NCI-H2227 treated with DMSO at 0.1 percent for 48 hours (cell line): ENCODE measurements around the gene CEP85L.
"Not testable (repeated sequence)": the region's sequence is repeated elsewhere in the genome, so short reads cannot be mapped to it uniquely, and the experiment has no call there.

Experiments
- DNase-seq: peaks from one replicate; lab custom pipeline; 2025; lab: John Stamatoyannopoulos, UW

CEP85L gene

DNA sequence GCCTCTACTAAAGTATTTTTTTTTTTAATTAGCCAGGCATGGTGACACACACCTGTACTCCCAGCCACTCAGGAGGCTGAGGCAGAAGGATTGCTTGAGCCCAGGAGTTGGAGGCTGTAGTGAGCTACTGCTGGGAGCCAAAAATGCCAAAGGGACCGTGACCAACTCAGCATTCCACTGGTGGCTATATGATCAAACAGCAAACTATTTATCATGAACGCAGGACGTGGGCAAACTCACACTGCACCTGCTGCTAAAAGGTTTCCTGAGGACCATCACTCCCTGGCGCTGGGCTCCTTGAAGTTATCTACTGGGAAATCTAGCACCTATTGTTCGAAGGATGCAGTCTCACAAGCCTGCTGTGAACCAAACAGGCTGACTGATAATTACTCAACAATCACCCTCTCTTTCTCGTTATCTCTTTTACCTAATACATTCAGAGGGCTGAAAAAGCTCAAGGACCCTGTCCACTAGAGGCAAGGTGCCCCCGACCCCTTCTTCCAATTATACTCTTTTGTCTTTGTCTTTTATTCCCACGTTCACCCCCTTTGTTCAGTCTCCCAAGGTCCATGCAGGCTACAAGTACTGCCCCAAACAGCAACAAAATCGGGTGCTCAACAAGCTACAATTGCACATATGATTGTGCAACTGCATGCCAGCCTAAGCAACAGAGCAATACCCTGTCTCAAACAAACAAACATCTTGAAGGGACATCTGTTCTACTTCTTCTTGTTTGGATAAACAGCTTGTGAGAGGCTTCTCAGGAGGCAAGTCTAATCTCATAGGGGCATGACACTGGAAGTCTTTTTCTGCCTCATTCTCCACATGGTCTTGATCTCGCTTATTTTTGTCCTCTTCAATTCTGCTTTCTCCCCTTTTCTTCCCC lies 151.0 kb downstream of the CEP85L start:
- DNase-seq: no peak

DNA sequence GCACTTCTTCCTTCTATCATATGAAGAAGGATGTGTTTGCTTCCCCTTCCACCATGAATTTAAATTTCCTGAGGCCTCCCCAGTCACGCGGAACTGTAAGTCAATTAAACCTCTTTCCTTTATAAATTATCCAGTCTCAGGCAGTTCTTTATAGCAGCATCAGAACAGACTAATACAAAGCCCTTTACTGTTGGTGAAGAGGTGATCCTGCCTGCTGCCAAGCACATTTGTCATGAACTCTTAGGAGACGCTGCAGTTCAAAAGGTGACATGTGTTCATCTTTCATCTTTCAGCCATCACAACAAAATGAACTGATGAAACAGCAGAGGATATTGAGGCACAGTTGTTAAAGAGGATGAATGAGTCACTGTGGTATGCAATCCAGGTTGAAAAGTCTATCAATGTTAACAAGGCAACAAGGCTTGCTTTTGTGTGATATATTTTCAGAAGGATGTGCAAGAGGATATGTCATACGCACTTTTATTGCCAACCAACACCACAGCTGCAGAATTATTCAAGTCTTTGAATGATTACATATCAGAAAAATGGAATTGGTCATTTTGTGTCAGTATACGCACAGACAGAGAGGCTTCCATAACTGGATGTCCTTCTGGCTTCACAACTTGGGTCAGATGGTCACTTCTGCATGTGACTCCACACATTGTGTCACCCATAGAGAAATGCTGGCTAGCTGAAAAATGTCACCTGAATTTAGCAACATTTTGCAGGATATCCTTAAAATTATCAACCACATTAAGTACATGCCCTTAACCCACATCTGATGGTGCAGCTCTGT lies 155.7 kb downstream of the CEP85L start:
- no peak for DNase-seq

DNA sequence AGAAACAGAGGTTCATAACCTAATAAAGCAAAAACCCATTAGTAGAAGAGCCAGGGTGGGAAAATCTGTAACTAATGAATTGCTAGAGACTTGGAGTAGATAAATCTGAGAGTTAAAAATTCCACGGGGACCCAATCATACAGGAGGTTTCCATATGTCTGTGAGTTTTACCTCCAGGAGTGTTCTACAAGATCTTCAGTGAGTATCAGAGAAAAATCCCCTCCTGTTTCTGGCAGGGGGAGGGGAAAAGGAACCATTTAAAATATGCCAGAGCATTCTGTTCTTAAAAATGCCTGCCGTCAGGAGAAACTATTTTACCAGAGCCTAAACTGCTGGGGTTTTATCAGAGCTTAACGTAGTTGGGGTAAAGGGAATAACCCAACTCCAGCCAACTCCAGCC lies 157.3 kb downstream of the CEP85L start:
- no peak for DNase-seq

DNA sequence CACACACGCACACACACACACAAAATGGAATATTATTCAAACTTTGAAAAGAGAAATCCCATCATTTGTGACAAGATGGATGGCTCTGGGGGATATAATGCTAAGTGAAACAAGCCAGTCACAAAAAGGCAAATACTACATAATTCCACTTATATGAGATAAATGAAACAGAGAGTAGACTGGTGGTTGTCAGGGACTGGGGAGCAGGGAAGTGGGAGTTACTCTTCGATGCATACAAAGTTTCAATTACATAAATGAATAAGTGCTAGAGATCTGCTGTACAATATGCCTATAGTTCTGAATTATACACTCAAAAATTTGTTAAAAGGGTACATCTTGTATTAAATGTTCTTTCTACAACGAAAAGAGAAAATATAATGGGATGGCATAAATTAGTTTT lies 161.4 kb downstream of the CEP85L start:
- no peak for DNase-seq

DNA sequence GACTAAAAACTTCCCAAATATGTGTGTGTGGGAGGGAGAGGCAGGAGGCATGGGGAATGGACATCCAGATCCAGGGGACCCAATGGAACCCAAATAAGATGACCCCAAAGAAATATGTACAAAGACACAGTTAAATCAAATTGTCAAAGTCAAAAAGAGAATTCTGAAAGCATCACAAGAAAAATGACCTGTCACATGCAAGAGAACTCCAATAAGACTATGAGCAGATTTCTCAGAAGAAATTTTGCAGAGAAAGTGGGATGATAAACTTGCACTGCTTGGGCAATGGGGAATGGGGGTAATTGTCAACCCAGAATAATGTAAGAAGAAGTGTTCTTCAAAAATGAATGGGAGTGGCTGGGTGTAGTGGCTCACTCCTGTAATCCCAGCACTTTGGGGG lies 162.8 kb downstream of the CEP85L start:
- no peak for DNase-seq

GRCh38 chr6:118485601-118486550 lies 165.5 kb downstream of the CEP85L start:
- DNase-seq: no peak

- no peak for DNase-seq
Observed at GRCh38 chr6:118476551-118476950, 174.8 kb downstream of the CEP85L start.

DNA sequence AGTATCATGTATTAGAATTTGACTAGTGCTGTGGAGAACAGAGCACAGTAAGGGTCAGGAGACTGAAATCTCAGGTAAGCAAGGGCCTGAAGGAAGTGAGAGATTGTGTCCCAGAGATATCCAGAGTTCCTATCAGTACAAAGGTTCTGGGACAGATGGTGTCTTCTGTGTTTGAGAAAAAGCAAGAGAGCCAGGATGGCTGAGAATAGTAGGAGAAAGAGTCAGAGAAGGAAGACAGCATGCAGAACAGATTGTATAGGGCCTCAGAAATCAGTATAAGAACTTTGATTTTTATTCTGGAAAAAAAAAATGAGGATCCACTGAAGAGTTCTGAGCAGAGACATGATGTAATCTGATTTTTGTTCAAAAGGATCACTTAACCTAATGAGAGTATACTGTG lies 178.1 kb downstream of the CEP85L start:
- no peak for DNase-seq

GRCh38 chr6:118469468-118469867 lies 181.9 kb downstream of the CEP85L start:
- DNase-seq: no peak

- DNase-seq: no peak
Observed at GRCh38 chr6:118468682-118469465, 182.5 kb downstream of the CEP85L start.

DNA sequence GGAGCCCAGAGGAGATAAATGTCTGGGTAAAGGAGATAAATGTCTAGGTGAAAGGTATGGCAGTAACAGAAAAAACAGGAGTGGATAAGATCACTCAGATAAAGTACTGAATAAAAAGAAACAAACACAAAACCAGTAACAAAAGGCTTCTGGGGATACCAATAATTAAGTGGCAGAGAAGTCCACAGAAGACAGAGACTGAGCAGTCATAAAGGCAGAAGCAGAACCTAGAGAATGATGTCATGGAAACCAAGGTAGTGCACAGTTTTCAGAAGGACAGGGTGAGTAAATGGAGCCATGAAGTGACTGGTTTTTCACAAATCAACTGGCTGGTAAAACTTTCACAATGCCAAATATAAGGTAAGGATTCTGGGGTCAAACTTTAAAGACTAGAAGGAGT lies 184.2 kb downstream of the CEP85L start:
- no peak for DNase-seq

- DNase-seq: no peak
Observed at GRCh38 chr6:118464620-118465019, 186.8 kb downstream of the CEP85L start.

- no peak for DNase-seq
Observed at GRCh38 chr6:118460958-118461470, 190.4 kb downstream of the CEP85L start.

DNA sequence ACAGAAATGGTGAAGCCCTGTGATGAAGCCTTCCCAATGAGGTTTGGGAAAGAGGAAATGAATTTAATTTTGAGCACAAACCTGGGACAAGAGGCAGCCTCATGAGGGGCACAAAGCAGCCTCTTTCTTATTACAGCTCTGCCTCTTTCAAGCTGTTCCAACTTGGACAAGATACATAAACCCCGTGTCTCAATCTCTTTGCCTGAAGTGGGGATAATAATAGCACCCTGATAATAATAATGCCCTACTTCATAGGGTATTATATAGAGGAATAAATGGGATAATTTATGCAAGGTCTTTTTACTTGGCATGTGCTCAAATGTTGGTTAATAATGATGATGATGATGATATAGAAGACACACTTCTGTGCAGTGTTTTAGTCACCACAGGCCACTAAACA lies 194.4 kb downstream of the CEP85L start:
- no peak for DNase-seq

DNA sequence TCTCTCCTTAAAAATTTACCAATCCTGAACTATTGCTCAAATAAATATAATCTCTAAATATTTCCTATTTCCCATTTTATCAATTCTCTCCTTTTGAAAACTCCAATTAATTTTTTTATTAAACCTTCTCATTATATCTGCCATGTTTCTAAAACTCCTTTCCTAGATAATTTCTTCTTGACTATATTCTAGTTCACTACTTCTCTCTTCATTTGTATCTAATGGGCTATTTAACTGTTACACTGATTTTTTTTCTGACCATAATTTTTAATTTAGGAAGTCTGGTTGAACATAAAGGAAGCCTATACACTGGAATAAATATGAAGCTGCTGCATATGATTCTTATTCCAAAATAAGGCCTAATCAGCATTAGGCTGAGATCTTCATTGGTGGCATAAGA lies 199.6 kb downstream of the CEP85L start:
- DNase-seq: no peak

DNA sequence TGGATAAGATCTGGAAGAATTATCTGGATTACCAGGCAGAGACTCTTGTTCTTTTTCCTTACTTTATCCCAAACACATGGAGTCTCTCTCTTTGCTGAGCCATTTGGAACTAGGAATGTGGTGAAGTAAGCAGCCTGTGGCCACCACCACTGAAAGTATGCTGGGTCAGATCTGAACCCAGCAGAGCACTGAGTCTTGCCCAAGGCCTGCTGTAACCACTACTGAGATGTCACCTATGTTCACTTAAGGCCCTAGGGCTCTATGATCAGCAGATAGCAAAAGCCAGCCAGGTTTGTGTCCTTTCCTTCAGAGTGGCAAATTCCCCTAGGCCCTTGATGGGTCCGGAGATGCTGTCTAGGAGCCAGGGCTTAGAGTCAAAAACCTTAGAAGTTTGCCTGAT lies 206.6 kb downstream of the CEP85L start:
- no peak for DNase-seq

DNA sequence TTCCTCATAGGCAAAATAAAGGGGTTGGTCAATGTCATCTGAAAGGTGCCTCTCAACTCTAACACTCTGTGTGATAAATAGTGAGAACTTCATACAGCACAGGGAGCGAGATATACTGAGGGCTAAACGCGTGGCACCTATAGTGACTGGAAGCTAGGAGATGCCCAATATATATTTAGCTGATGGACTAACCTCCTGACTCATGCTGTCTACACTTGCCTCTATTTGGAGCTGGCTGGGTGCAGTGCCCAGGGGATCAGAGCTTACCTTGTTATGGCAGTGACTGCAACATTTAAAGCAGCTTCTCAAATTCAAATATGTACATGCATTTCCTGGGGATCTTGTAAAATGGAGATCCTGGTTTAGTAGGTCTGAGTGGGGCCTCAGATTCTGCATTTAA lies 214.9 kb downstream of the CEP85L start:
- no peak for DNase-seq

- DNase-seq: not testable (repeated sequence)
Observed at GRCh38 chr6:118434147-118434546, 217.2 kb downstream of the CEP85L start.

GRCh38 chr6:118421312-118421711 lies 230.1 kb downstream of the CEP85L start:
- not testable (repeated sequence) for DNase-seq

- DNase-seq: no peak
Observed at GRCh38 chr6:118419448-118420394, 231.7 kb downstream of the CEP85L start.
